Measurements from ENCODE around the gene PAX8.

GRCh38 chr2:113173542-113174375, 105.0 kb downstream of the PAX8 start, which contains the start of gene PSD4:
- TF ChIP-seq EZH2phosphoT487 (IDR thresholded peaks at IDR 0.05; ENCODE audit: unreplicated experiment) = no peak
- no peak for TF ChIP-seq JUNB (IDR thresholded peaks at IDR 0.05; ENCODE audit: unreplicated experiment)
- no peak for TF ChIP-seq REST (IDR thresholded peaks at IDR 0.05; ENCODE audit: unreplicated experiment)
- TF ChIP-seq EZH2 (IDR thresholded peaks at IDR 0.05; ENCODE audit: low read depth, unreplicated experiment) = no peak
- TF ChIP-seq CTCF (conservative IDR thresholded peaks at IDR 0.05; ENCODE audit: low read depth in 2 of 2) = no peak
- no peak for TF ChIP-seq CREB1 (CRISPR knock-in tag; IDR thresholded peaks at IDR 0.05; ENCODE audit: low read depth)
- TF ChIP-seq ZNF462 (CRISPR knock-in tag; IDR thresholded peaks at IDR 0.05) = no peak
- no peak for TF ChIP-seq POLR2AphosphoS5 (IDR thresholded peaks at IDR 0.05; ENCODE audit: low read depth)
- TF ChIP-seq ETS1 (IDR thresholded peaks at IDR 0.05) = no peak
- no peak for TF ChIP-seq NANOG (IDR thresholded peaks at IDR 0.05; ENCODE audit: borderline replicate concordance)
- TF ChIP-seq ZNF331 (CRISPR knock-in tag; IDR thresholded peaks at IDR 0.05; ENCODE audit: low read depth) = no peak
- no peak for TF ChIP-seq ZNF114 (CRISPR knock-in tag; IDR thresholded peaks at IDR 0.05)

Data from GM23338 (cell line).